NCI-H524 treated with DMSO at 0.1 percent for 48 hours (cell line): ENCODE data around the gene SGSM1.
A peak's percentile ranks its signal among the peaks of the same experiment; 100 is the strongest.

Experiments used
- DNase-seq: peaks from one replicate; lab custom pipeline; 2025; lab: John Stamatoyannopoulos, UW

Gene SGSM1

DNA sequence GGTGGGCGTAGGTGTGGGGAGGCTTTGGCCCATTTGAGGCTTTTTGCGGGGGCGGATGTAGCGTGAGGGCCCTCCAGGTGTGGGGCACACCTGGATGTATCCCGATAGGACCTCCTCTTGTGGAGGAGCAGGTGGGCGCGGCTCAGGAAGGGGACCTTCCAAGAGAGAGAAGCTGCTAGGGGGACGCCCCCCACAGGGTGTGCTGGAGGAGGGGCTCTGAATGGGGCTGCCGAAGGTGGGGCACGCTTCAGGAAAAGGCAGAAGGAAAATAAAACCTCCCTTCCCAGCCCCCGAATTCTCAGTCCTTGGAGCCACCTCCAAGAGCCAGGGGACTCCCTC, 621 bp downstream of the SGSM1 start:
- DNase-seq, result no peak

- no peak for DNase-seq
Observed at GRCh38 chr22:24807284-24807950, 1.4 kb downstream of the SGSM1 start.

DNA sequence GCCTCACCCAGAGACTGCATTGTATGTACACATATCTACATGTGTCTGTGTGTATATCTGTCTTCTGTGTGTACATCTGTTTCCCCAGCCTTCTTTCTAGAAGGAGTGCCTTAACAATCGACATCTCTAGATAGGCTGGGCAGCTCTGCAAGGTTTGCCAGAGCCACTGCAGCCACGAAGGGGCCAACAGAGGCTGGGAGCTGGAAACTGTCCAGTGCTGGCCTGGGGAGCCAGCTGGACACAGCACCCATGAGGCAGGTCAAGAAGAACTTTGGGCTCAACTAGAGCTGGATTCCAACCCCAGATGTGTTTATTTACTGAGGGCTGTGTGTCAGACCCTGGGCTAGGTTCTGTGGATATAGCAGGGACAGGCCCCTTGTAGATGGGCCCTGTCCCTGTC, 3.3 kb downstream of the SGSM1 start:
- DNase-seq, result no peak

DNA sequence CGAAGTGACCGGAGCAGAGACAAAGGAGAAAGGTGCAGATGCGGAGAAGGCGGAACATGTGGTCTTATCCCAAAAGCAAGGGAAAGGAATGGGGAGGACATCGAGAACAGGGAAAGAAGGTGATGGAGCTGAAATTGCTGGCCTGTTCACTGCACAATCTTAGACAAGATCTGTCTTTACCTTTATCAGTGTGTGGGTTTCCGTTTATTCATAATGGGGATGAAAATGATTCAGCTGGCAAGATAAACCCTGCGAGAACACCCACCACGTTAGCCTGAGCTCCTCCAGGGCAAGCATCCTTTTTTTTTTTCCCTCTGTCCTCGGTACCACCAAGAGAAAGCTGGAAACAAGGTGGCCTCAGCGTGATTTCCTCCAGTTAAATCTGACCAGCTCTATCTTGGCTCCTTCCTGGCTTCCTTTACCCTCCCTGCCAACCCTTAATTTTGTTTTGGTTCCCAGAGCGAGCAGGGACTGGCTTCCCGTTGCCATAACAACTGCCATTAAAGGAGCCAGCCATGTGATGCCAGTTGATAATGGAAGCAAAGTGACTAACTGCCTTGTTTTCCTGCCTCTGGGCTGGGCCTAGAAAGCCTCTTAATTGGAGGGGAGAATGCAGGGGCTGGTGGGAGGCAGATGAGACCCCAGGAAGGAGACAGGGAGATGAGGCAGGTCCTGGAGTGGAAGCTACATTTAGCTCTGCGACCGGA, 4.2 kb downstream of the SGSM1 start:
- DNase-seq, result no peak

- DNase-seq, result no peak
Observed at GRCh38 chr22:24812950-24813775, 7.2 kb downstream of the SGSM1 start.

- DNase-seq, result no peak
Observed at GRCh38 chr22:24813861-24814770, 8.1 kb downstream of the SGSM1 start.

GRCh38 chr22:24816806-24817205, 10.8 kb downstream of the SGSM1 start:
- DNase-seq, result no peak

DNA sequence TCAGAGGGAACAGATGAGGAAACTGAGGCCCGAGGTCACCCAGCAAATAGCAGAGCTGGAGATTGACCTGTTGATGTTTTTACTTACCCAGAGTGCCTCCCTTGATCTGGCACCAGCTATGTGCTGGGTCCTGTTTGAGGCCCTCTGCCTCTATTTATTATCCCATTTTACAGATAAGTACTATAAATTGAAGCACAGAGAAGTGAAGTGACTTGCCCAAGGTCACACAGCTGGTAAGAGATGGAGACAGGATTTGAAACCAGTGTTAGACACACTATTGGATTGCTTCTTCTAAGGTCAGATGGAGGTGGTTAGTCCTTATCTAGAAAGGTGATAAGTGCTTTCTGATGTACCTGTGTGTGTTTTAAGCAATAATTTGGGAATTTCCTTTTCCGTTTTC, 13.5 kb downstream of the SGSM1 start:
- DNase-seq, result no peak

DNA sequence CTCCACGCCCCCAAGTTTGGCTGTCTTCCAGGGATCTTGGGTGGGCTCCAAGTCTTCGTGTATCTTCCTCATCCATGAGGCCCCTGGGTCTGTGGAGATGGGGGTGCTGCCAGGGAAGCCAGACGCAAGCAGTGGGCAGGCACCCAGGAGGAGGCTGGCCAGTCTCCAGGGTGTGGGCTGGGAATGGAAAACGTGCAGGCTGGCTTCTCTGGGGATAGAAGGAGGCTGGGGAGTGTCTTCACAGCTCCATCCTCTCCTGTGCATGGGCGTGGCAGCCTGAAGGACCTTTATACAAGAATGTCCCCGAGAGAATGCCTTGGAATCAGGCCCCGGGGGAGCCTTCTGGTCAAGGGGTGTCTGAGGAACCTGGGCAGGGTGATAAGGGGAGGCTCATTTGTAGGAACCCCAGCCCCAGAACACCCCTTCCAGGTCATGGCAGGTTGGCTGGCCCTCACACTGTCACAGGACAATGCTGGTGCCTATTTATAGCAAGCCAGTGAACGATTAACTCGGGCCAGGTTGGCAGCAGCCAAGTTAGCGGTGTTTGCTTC, 14.0 kb downstream of the SGSM1 start:
- DNase-seq, result no peak

- DNase-seq, result no peak
Observed at GRCh38 chr22:24822471-24822870, 16.5 kb downstream of the SGSM1 start.

DNA sequence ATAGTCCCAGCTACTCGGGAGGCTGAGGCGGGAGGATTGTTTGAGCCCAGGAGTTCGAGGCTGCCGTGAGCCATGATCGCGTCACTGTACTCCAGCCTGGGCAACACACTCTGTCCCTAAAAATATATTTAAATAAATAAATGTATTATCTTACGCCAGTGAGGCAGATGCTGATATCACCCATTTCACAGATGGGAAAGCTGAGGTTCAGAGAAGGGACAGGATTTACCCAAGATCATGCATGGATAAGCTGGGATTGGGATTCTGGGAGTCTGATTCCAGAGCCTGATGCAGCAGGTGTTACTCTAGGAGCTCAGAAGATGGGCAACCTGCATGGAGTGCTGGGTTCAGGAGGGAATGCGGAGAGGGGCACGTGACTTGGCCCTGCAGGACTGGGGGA, 17.8 kb downstream of the SGSM1 start:
- no peak for DNase-seq

- DNase-seq, result no peak
Observed at GRCh38 chr22:24824250-24824649, 18.2 kb downstream of the SGSM1 start.

DNA sequence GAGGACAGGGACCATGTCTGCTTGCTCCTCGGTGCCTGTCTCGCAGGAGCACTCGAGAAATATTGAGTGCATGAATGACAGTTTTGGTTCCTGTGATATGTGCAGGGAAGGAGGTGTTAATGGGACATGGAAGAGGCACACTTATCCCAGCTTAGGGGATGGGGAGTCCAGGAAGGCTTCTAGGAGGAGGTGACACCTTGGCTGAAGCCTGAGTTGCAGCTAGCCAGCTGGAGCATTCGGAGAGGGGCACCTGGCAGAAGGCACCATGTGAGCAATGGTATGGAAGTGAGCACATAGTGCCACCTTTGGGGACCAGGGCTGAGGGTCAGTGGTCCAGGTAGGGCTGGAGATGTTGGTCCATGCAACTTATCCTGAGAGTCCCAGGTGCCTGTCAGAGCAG, 18.9 kb downstream of the SGSM1 start:
- DNase-seq, result no peak

DNA sequence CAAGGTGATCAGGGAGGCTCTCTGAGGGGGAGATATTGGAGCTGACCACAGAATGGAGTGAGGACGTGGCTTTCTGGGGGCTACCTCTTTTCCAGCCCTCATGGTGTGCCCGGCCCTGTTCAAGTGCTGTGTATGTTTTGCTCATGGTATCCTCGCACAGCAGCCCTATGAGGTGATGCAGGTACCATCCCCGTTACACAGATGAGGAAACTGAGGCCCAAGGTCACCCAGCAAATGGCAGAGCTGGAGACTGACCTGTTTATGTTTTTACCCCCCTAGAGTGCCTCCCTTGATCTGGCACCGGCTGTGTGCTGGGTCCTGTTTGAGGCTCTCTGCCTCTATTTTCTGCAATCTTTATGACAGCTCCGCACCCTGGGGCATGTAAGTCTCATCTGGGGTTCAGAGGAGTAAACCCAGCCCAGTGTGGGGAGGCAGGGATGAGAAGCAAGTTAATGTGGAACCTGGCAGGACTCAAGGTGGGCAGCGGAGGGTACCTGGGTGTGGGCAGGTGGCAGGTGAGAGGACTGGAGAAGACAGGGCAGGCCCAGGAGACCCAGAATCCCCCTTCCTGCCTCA, 20.8 kb downstream of the SGSM1 start:
- no peak for DNase-seq

DNA sequence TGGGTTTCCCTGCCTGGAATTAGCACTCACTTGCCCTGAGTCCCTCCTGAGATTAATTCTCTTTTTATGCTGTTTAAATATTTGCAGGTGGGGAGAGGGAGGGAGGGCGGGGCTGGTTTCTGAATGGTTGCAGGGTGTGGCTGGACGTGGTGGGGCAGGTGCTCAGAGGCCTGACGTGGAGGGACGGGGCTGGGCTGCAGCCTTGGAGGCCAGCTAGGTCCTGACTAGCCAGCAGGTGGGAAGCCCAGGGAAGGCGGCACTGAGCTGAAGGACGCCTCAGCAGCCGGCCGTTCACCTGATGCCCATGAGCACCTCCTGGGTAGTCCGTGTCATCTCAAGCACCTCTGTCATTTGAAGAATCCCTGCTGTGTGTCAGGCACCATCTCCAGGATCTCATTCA, 21.3 kb downstream of the SGSM1 start:
- no peak for DNase-seq

GRCh38 chr22:24830205-24830979, 24.4 kb downstream of the SGSM1 start:
- no peak for DNase-seq

GRCh38 chr22:24831687-24832086, 25.7 kb downstream of the SGSM1 start:
- no peak for DNase-seq

GRCh38 chr22:24833881-24834495, 28.0 kb downstream of the SGSM1 start:
- peak; percentile 6 for DNase-seq

DNA sequence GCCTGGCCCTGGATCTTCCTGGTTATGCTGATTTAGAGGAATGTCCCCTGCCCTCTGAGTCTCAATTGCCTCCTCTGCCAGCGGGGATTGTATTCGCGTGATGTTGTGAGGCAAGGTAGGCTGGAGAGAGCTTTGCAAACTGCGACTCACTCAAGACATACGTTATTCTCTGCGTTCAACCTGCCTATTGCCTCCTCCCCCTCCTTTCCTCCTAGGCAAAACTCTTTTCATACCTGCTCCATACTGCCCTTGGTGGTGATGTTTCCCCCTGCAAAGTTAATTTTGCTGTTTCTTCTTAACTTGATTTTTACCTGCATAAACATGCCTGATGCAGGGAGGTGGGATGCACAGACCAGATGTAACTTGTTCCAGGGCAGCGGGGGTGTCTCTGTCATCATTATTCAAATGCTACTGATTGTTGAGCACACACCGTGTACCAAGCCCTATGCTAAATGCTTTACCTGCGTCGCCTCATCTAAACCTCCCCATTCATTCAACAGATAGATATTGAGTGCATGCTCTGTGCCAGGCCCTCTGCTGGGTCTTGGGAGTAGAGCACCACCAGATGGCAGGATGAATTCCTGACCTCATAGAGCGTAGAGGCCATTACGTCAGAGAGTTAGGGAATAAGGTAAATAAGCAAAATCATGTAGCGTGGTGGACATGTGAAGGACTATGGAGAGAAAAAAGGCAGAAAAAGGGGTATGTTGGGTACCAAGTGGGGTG, 29.0 kb downstream of the SGSM1 start:
- DNase-seq, result peak; percentile 16
